PC-9 (cell line): Measurements from ENCODE around the gene HTT. TPM values are rescaled to one million over a fixed set of nuclear protein-coding genes. Genes with fewer than 3 reads are reported as not detected.

Experiments used
- BruUV-seq: library from RNA; stranded (reverse); fragments of 400-500 nt; replicated peaks from 2 replicates; lab custom pipeline; 2021; lab: Mats Ljungman, UMichigan
- CTCF ChIA-PET: fragments of 300-600 bp; sonication (Branson Sonifier 250); formaldehyde crosslinking; loops from one replicate; lab custom pipeline; 2022; ENCODE audit warnings: antibody characterized with exemption; lab: Charles Lee
- POLR2A ChIA-PET: fragments of 300-600 bp; sonication (Branson Sonifier 250); formaldehyde crosslinking; loops from one replicate; lab custom pipeline; 2022; ENCODE audit warnings: antibody characterized with exemption; ENCODE audit not compliant: unreplicated experiment; lab: Charles Lee
- DNase-seq, 2 experiments: peaks; one replicate each; pipeline versions ENCODE4 v3.0.0 to v3.0.0-alpha.2; 2015 to 2022; ENCODE audit warnings: mixed read lengths in 1 of 2
- H2AFZ ChIP-seq: fragments of 200-600 bp; sonication (generic); 2 replicates; pipeline ENCODE4 v1.8.1; 2017; ENCODE audit warnings: antibody characterized with exemption
- H3F3A ChIP-seq: fragments of 200-600 bp; sonication (generic); 2 replicates; pipeline ENCODE4 v1.8.1; 2017; ENCODE audit warnings: antibody characterized with exemption, mild to moderate bottlenecking, low read depth; ENCODE audit not compliant: insufficient read depth
- H3K27ac ChIP-seq: fragments of 200-600 bp; sonication (generic); 2 replicates; pipeline ENCODE4 v1.6.1; 2016; ENCODE audit warnings: mixed run types
- H3K27me3 ChIP-seq: fragments of 200-600 bp; sonication (generic); 2 replicates; pipeline ENCODE4 v1.6.1; 2016; ENCODE audit warnings: low read depth, mixed run types; ENCODE audit not compliant: insufficient read depth
- H3K36me3 ChIP-seq: fragments of 200-600 bp; sonication (generic); 2 replicates; pipeline ENCODE4 v1.6.1; 2016; ENCODE audit warnings: low read depth, mixed run types
- H3K4me1 ChIP-seq: fragments of 200-600 bp; sonication (generic); replicated peaks from 2 replicates; pipeline ENCODE4 v1.6.1; 2016; ENCODE audit warnings: mixed run types; ENCODE audit not compliant: insufficient read depth
- H3K4me2 ChIP-seq: fragments of 200-600 bp; sonication (generic); 2 replicates; pipeline ENCODE4 v1.6.1; 2017; ENCODE audit warnings: mixed run types
- H3K4me3 ChIP-seq: fragments of 200-600 bp; sonication (generic); 2 replicates; pipeline ENCODE4 v1.6.1; 2016; ENCODE audit warnings: mixed run types
- H3K79me2 ChIP-seq: fragments of 200-600 bp; sonication (generic); 2 replicates; pipeline ENCODE4 v1.6.1; 2017; ENCODE audit warnings: low read depth, mixed run types
- H3K9me2 ChIP-seq: fragments of 200-600 bp; sonication (generic); 2 replicates; pipeline ENCODE4 v1.8.1; 2017; ENCODE audit warnings: mild to moderate bottlenecking; ENCODE audit not compliant: insufficient read depth
- H3K9me3 ChIP-seq: fragments of 200-600 bp; sonication (generic); 2 replicates; pipeline ENCODE4 v1.8.1; 2016; ENCODE audit warnings: low read depth; ENCODE audit not compliant: insufficient read depth
- H4K20me1 ChIP-seq: fragments of 200-600 bp; sonication (generic); 2 replicates; pipeline ENCODE4 v1.8.1; 2017; ENCODE audit not compliant: insufficient read depth
- EZH2 ChIP-seq: fragments of 200-600 bp; sonication (generic); IDR thresholded peaks from 2 replicates; pipeline ENCODE4 v1.8.0; 2017; ENCODE audit warnings: antibody characterized with exemption, low read depth
- intact Hi-C: fragments of 100-400 bp; cut with micrococcal nuclease; formaldehyde crosslinking; loops from one replicate; pipeline ENCODE4 v1.10.0; 2022; ENCODE audit not compliant: unreplicated experiment
- total RNA-seq: library from RNA; stranded (reverse); gene quantifications from 2 replicates; pipeline ENCODE4 v1.2.3, GENCODE V29; 2021
- TF ChIP-seq, protein P1 (sequence below): fragments of 200-600 bp; sonication (generic); conservative IDR thresholded peaks from 2 replicates; pipeline ENCODE4 v1.6.1; 2017; ENCODE audit warnings: mixed run types, antibody characterized with exemption, mild to moderate bottlenecking, moderate library complexity

The HTT gene
- total RNA-seq, 1 experiment from 2014 or later = 81.7 TPM

DNA sequence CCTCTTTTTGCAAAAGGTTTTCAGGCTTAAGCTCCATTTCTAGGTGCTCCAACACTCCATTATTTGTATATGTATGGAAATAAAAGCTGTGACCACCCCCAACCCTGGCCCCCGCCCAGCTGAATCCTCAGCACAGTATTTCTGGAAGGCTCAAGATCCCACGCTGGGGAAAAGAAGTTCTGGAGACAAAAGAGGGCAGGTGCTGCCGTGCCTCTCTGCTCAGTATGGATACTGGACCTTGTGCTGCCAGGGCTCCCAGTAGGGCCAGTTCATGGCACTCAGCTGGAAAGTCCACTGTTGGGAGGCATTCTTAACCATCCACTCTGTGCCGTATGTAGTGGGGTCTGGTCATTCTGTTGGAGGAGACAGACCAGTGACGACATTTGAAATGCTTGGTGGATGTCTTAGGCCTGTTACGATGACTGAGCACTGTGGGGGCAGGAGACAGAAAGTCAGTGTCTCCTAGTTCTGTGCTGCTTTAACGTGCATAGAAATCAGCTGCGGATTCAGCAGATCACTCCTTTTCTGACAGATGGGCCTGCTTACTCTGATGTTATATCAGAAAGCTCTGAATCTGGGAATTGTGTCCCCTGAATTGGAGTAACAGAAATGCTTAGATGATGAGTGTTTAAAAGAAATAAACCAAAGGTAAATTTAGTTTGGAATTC is 126.1 kb downstream of the HTT start:
- Histone ChIP-seq H3K4me1 (no peaks in the 10 kb centered on the region), H3F3A (no peaks in the 10 kb centered on the region), H3K9me3 (no peaks in the 10 kb centered on the region), H2AFZ (no peak overlapping the region), H4K20me1 (no peaks in the 10 kb centered on the region), H3K36me3 (no peaks in the 10 kb centered on the region), H3K4me3 (no peak overlapping the region), H3K4me2 (no peak overlapping the region), H3K27me3 (no peaks in the 10 kb centered on the region), H3K27ac (no peak overlapping the region), H3K9me2 (no peaks in the 10 kb centered on the region), H3K79me2 (no peaks in the 10 kb centered on the region)
- DNase-seq = no peak
- TF ChIP-seq, protein P1, sequence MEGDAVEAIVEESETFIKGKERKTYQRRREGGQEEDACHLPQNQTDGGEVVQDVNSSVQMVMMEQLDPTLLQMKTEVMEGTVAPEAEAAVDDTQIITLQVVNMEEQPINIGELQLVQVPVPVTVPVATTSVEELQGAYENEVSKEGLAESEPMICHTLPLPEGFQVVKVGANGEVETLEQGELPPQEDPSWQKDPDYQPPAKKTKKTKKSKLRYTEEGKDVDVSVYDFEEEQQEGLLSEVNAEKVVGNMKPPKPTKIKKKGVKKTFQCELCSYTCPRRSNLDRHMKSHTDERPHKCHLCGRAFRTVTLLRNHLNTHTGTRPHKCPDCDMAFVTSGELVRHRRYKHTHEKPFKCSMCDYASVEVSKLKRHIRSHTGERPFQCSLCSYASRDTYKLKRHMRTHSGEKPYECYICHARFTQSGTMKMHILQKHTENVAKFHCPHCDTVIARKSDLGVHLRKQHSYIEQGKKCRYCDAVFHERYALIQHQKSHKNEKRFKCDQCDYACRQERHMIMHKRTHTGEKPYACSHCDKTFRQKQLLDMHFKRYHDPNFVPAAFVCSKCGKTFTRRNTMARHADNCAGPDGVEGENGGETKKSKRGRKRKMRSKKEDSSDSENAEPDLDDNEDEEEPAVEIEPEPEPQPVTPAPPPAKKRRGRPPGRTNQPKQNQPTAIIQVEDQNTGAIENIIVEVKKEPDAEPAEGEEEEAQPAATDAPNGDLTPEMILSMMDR = no peak
- TF ChIP-seq EZH2 = no peak
- ChIA-PET CTCF (no interaction called here), POLR2A (no interaction called here)
- intact Hi-C loops = no loop called here
- BruUV-seq = no TSS peak

DNA sequence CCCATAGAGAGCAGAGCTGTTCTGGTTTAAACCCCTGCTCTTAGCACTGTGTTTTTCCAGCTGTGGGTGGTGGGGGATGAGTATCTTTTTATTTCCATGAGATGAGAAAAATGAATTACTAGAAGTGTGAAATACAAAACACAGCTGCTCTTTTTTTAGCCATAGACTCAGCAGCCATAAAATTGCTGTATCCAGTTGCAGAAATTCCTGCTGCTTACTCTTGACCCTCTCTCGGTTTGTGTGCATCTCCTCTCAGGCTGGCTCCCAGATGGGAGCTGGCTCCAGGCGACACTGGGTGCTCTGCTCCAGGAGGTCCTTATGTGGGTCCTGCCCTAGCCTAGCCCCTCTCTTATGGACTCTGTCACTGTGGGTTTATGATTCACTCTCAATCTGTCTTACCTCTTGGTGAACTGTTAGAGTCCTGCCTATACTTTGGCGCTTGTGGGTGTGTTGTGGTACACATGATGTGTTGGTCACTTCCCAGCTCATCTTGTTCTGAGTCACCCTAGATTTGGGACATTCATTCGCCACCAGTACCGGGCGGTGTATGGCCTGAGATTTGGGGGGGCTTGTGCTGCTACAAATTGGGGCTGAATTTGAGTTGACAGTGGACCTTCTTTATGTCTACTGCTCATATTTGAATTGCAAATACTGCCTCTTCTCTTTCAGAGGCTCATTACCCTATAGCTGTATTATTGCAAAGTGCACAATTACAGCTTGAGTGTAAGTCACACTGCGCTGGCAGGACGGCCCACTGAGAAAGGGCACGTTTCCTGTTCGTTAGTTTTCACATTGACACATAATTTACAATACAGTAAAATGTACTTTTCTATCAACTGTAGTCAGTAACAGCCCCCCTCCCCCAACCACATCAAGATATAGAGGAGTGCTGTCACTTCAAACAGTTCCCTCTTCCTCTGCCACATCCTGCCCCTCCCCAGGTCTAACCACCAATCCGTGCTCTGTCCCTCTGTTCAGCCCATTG is 127.5 kb downstream of the HTT start:
- H3K27me3 ChIP-seq = no peaks in the 10 kb centered on the region
- BruUV-seq = no TSS peak
- H3K79me2 ChIP-seq = no peaks in the 10 kb centered on the region
- no peak overlapping the region for H3K4me3 ChIP-seq
- H3K27ac ChIP-seq = no peak overlapping the region
- DNase-seq = no peak
- intact Hi-C loops = no loop called here
- H2AFZ ChIP-seq = no peak overlapping the region
- TF ChIP-seq, protein P1 = no peak
- no peak for TF ChIP-seq EZH2
- H4K20me1 ChIP-seq = no peaks in the 10 kb centered on the region
- no peaks in the 10 kb centered on the region for H3K9me2 ChIP-seq
- H3K4me1 ChIP-seq = no peaks in the 10 kb centered on the region
- ChIA-PET POLR2A (no interaction called here), CTCF (interaction anchor here (0.7 kb wide), 1 partner anchor 8 kb away, joined by 3 read pairs; no protein-coding TSS in a partner anchor)
- no peaks in the 10 kb centered on the region for H3K9me3 ChIP-seq
- no peaks in the 10 kb centered on the region for H3F3A ChIP-seq
- no peak overlapping the region for H3K4me2 ChIP-seq
- no peaks in the 10 kb centered on the region for H3K36me3 ChIP-seq

DNA sequence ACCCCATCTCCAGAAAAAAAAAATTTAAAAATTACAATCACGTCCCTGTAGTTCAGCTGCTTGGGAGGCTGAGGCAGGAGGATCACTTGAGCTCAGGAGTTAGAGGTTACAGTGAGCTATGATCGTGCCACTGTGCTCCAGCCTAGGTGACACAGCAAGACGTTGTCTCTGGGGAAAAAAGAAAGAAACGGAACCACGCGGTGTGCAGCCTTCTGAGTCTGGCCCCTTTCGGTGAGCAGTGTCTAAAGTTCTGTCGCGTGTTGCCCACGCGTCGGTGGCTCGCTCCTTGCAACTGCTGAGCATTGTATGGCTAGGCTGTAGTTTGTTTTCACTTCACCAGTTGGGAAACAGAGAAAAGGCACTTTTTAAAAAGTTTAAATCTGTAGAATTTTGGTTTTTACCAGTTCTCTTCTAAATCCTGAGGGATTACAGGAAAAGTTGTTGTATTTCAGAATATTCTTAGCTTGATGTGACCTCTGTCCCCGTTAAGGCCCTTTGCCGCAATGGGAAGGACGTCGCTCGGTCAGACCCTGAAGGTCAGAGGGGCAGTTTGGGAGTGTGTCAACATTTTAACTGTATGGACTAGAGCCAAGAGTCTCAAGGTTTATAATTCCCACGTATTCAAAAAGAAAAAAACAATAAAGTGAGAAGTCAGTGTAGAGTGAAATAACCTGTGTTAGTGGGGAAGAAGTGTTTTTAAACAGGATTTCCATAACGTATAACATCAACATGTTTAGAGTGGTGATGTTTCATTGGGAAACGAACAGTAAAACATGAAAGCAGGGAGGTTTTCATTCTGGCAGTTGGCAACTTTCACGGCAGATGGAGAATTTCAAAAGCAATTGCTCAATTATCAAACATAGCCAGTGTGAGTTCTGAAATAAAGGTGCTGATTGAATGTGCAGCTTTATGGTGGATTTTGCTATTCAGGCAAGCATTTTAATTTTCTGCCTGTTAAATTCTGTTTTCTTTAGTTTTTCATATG is 128.6 kb downstream of the HTT start:
- ChIA-PET CTCF (no interaction called here), POLR2A (no interaction called here)
- no peak for DNase-seq
- Histone ChIP-seq H4K20me1 (no peaks in the 10 kb centered on the region), H3K36me3 (no peaks in the 10 kb centered on the region), H3K27me3 (no peaks in the 10 kb centered on the region), H3K4me1 (no peaks in the 10 kb centered on the region), H2AFZ (no peak overlapping the region), H3K79me2 (no peaks in the 10 kb centered on the region), H3K9me3 (no peaks in the 10 kb centered on the region), H3K4me3 (no peak overlapping the region), H3F3A (no peaks in the 10 kb centered on the region), H3K27ac (no peak overlapping the region), H3K9me2 (no peaks in the 10 kb centered on the region), H3K4me2 (no peak overlapping the region)
- TF ChIP-seq EZH2 = no peak
- TF ChIP-seq, protein P1 = no peak
- intact Hi-C loops = no loop called here
- BruUV-seq = no TSS peak
